Smooth muscle cell (in vitro differentiated cells): Measurements from ENCODE around the gene CHMP2A. TPM values are rescaled to one million over a fixed set of nuclear protein-coding genes. Genes with fewer than 3 reads are reported as not detected.

Experiments
- DNase-seq: peaks from one replicate; lab custom pipeline; 2025; ENCODE audit not compliant: unreplicated experiment; lab: John Stamatoyannopoulos, UW
- H2AFZ ChIP-seq: fragments of 200-600 bp; sonication (generic); 2 replicates; pipeline ENCODE4 v1.6.0; 2016; ENCODE audit warnings: antibody characterized with exemption, low read depth, mild to moderate bottlenecking
- H3F3A ChIP-seq: fragments of 200-600 bp; sonication (generic); 2 replicates; pipeline ENCODE4 v1.6.0; 2017; ENCODE audit warnings: antibody characterized with exemption, low read depth
- H3K27ac ChIP-seq: fragments of 200-600 bp; sonication (generic); 2 replicates; pipeline ENCODE4 v1.5.1; 2016; ENCODE audit warnings: low read depth, mild to moderate bottlenecking
- H3K27me3 ChIP-seq: fragments of 200-600 bp; sonication (generic); 2 replicates; pipeline ENCODE4 v1.6.1; 2016; ENCODE audit warnings: low read depth, mild to moderate bottlenecking
- H3K36me3 ChIP-seq: fragments of 200-600 bp; sonication (generic); 2 replicates; pipeline ENCODE4 v1.5.1; 2016; ENCODE audit warnings: low read depth
- H3K4me1 ChIP-seq: fragments of 200-600 bp; sonication (generic); 2 replicates; pipeline ENCODE4 v1.5.1; 2016; ENCODE audit warnings: low read depth
- H3K4me2 ChIP-seq: fragments of 200-600 bp; sonication (generic); 2 replicates; pipeline ENCODE4 v1.6.0; 2016; ENCODE audit warnings: mild to moderate bottlenecking
- H3K4me3 ChIP-seq: fragments of 200-600 bp; sonication (generic); 2 replicates; pipeline ENCODE4 v1.5.1; 2016; ENCODE audit warnings: mild to moderate bottlenecking
- H3K79me2 ChIP-seq: fragments of 200-600 bp; sonication (generic); 2 replicates; pipeline ENCODE4 v1.6.0; 2016; ENCODE audit warnings: low read depth, mild to moderate bottlenecking
- H3K9ac ChIP-seq: fragments of 200-600 bp; sonication (generic); 2 replicates; pipeline ENCODE4 v1.6.0; 2016; ENCODE audit warnings: low read depth
- H3K9me3 ChIP-seq: fragments of 200-600 bp; sonication (generic); replicated peaks from 2 replicates; pipeline ENCODE4 v1.5.1; 2016; ENCODE audit warnings: low read depth
- H4K20me1 ChIP-seq: fragments of 200-600 bp; sonication (generic); 2 replicates; pipeline ENCODE4 v1.6.0; 2016; ENCODE audit warnings: low read depth
- WGBS: methylation state at CpG from one replicate; pipeline ENCODE4 v1.1.7; 2016; ENCODE audit warnings: low lambda C conversion rate; 5-methylcytosine and 5-hydroxymethylcytosine counted together
- polyA plus RNA-seq: library from polyadenylated mRNA; unstranded; fragments of >200 nt; fragmentation: Nextera tagmentation; extraction: Ambion mirVana; gene quantifications from 2 replicates; pipeline ENCODE4 v1.2.1, GENCODE V29; 2016
- total RNA-seq: library from RNA; depleted of rRNA; stranded (reverse); fragments of >200 nt; gene quantifications from 2 replicates; pipeline ENCODE4 v1.2.3, GENCODE V29; 2014
- TF ChIP-seq, protein P1 (sequence below): fragments of 200-600 bp; sonication (generic); IDR thresholded peaks from 2 replicates; pipeline ENCODE4 v1.5.1; 2017; ENCODE audit warnings: borderline replicate concordance, mild to moderate bottlenecking, antibody characterized with exemption; ENCODE audit not compliant: insufficient read depth, poor library complexity, severe bottlenecking

CHMP2A gene
- total and polyA plus RNA-seq, 2 experiments from 2014 or later: 153 to 213 TPM

DNA sequence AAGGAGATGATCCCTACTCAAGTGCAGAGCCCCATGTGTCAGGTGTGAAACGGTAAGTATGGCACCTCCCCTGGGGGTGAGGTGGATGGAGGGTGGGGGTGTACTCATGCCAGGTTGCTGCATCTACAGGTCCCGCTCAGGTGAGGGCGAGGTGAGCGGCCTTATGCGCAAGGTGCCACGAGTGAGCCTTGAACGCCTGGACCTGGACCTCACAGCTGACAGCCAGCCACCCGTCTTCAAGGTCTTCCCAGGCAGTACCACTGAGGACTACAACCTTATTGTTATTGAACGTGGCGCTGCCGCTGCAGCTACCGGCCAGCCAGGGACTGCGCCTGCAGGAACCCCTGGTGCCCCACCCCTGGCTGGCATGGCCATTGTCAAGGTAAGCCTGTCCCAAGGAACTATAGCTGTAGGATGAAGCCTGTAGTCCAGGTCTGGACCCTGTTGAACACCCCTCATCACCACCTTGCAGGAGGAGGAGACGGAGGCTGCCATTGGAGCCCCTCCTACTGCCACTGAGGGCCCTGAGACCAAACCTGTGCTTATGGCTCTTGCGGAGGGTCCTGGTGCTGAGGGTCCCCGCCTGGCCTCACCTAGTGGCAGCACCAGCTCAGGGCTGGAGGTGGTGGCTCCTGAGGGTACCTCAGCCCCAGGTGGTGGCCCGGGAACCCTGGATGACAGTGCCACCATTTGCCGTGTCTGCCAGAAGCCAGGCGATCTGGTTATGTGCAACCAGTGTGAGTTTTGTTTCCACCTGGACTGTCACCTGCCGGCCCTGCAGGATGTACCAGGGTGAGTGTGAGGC is 5.8 kb downstream of the CHMP2A start:
- no peak overlapping the region for H3K4me3 ChIP-seq
- H3K4me2 ChIP-seq: no peak overlapping the region
- no peaks in the 10 kb centered on the region for H3K27me3 ChIP-seq
- peaks cover 64% of the 10 kb centered on the region for H3K79me2 ChIP-seq
- DNase-seq: no peak
- no peak overlapping the region for H2AFZ ChIP-seq
- H4K20me1 ChIP-seq: peaks cover 62% of the 10 kb centered on the region
- H3K9ac ChIP-seq: no peak overlapping the region
- peaks cover 21% of the 10 kb centered on the region for H3K4me1 ChIP-seq
- TF ChIP-seq, protein P1, sequence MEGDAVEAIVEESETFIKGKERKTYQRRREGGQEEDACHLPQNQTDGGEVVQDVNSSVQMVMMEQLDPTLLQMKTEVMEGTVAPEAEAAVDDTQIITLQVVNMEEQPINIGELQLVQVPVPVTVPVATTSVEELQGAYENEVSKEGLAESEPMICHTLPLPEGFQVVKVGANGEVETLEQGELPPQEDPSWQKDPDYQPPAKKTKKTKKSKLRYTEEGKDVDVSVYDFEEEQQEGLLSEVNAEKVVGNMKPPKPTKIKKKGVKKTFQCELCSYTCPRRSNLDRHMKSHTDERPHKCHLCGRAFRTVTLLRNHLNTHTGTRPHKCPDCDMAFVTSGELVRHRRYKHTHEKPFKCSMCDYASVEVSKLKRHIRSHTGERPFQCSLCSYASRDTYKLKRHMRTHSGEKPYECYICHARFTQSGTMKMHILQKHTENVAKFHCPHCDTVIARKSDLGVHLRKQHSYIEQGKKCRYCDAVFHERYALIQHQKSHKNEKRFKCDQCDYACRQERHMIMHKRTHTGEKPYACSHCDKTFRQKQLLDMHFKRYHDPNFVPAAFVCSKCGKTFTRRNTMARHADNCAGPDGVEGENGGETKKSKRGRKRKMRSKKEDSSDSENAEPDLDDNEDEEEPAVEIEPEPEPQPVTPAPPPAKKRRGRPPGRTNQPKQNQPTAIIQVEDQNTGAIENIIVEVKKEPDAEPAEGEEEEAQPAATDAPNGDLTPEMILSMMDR: no peak
- H3K27ac ChIP-seq: no peak overlapping the region
- no peaks in the 10 kb centered on the region for H3K9me3 ChIP-seq
- H3F3A ChIP-seq: peaks cover 22% of the 10 kb centered on the region
- no peaks in the 10 kb centered on the region for H3K36me3 ChIP-seq
- WGBS: 98% methylated on average over 20 of the region's 20 CpGs

DNA sequence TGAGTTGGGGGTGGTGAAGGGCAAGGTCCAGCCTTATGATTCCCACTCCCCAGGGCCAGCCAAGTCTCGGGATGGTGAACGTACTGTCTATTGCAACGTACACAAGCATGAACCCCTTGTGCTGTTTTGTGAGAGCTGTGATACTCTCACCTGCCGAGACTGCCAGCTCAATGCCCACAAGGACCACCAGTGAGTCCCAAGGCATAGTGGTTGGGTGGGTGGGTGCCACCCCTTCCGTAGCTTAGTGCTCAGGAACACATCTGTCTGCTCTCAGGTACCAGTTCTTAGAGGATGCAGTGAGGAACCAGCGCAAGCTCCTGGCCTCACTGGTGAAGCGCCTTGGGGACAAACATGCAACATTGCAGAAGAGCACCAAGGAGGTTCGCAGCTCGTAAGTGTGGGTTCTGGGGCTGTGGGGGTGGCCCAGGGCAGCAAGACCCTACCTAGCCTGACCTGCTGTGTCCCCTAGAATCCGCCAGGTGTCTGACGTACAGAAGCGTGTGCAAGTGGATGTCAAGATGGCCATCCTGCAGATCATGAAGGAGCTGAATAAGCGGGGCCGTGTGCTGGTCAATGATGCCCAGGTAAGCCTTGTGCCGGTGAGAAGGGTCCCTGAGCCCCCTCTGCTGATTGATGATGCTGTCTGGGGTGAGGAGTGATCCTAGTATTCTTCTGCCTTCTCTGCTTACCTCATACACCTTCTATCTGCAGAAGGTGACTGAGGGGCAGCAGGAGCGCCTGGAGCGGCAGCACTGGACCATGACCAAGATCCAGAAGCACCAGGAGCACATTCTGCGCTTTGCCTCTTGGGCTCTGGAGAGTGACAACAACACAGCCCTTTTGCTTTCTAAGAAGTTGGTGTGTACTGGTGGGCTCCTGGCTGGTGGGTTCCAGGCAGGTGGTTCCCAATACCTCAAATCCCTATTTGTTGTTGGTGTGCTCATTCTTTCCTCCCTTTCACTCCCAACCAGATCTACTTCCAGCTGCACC is 7.3 kb downstream of the CHMP2A start:
- Histone ChIP-seq H2AFZ (no peak overlapping the region), H3K27me3 (no peaks in the 10 kb centered on the region), H3K4me3 (peak overlapping the region; percentile 83), H3K9ac (no peak overlapping the region), H3K27ac (no peak overlapping the region), H4K20me1 (peaks cover 62% of the 10 kb centered on the region), H3K36me3 (no peaks in the 10 kb centered on the region), H3K4me2 (peak overlapping the region; percentile 99), H3F3A (peaks cover 12% of the 10 kb centered on the region), H3K9me3 (no peaks in the 10 kb centered on the region), H3K4me1 (peaks cover 13% of the 10 kb centered on the region), H3K79me2 (peaks cover 49% of the 10 kb centered on the region)
- no peak for DNase-seq
- TF ChIP-seq, protein P1: no peak
- 95% methylated on average over 18 of the region's 18 CpGs for WGBS

DNA sequence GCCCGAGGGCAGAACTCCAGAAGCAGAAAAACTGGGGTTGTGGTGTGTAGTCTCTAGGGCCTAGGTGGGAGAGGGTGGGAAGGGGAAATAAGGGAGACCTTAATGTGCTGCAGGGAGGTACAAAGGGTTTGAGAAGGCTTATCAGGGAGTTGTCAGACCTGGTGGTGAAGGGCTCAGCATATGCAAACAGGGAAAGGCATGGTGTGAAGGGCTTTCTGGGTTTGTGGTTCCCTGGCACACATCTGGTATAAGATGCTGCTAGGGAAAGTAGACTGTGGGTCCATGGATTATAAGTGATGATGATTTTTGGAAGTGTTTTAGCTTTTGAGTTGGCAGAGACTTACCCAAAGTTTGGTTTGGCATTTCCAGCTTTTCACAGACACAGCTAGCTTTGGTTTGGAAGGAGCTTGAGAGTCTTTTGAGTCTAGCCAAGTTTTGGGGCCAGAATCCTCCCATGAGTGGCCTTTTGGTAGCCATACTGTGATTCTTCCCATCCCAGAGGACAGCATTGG is 8.8 kb downstream of the CHMP2A start:
- H3K9ac ChIP-seq: peak overlapping the region; percentile 84
- peak overlapping the region; percentile 99 for H3K4me2 ChIP-seq
- 14% methylated on average over 1 of the region's 1 CpG for WGBS
- H3K9me3 ChIP-seq: no peaks in the 10 kb centered on the region
- peaks cover 47% of the 10 kb centered on the region for H3K79me2 ChIP-seq
- peaks cover 3% of the 10 kb centered on the region for H3K27me3 ChIP-seq
- no peak for DNase-seq
- peak overlapping the region; percentile 67 for H3K27ac ChIP-seq
- H3K4me1 ChIP-seq: peaks cover 13% of the 10 kb centered on the region
- H3K36me3 ChIP-seq: no peaks in the 10 kb centered on the region
- TF ChIP-seq, protein P1: no peak
- peaks cover 62% of the 10 kb centered on the region for H4K20me1 ChIP-seq
- H3F3A ChIP-seq: peaks cover 5% of the 10 kb centered on the region
- H2AFZ ChIP-seq: no peak overlapping the region
- H3K4me3 ChIP-seq: peak overlapping the region; percentile 83
